GM12875 (cell line): Measurements from ENCODE around the gene PAFAH1B2.

Experiments
- H3K4me3 ChIP-seq: one replicate; pipeline ENCODE4 v1.5.1; 2011; ENCODE audit warnings: low read depth, low read length, control low read depth
- TF ChIP-seq, protein P1 (sequence below): IDR thresholded peaks from 2 replicates; pipeline ENCODE4 v1.5.1; 2011; ENCODE audit warnings: low read depth, mild to moderate bottlenecking, control low read depth, inconsistent platforms, low read length, moderate library complexity, borderline replicate concordance; ENCODE audit not compliant: insufficient read depth

PAFAH1B2 gene

DNA sequence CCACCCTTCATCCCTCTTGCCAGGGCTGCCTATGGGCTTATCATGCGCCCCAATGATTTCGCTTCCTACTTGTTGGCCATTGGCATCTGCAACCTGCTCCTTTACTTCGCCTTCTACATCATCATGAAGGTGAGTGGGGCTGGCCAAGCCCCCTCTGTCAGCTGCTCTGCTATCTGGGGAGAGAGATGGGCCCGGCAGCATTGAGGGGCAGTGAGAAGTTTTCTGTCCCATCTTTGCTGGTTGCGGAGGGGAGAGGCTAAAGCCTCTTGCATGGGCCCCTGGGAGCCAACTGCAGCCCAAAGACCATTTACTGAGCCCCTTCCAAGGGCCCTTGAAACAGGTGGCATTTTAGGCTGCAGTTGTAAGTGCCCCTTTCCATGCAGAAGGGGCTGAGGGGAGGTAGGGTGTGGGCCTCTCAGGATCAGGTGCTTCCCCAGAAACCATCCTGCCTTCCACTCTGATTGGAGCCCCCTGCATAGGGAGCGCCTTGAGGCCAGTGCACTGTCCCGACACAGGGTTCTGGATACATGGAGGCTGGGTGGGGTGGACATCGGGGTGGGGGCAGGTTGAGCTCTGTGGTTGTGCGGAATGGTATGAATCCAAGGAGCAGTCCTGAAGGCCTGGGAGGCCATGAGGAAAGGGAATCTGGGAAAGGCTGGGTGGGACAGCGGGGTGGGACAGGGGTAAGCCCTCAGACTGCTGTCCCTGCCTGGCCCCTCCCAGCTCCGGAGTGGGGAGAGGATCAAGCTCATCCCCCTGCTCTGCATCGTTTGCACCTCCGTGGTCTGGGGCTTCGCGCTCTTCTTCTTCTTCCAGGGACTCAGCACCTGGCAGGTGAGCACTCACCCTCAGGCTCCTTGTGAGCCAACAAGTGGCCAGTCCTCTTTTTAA is 49.3 kb downstream of the PAFAH1B2 start:
- TF ChIP-seq, protein P1, sequence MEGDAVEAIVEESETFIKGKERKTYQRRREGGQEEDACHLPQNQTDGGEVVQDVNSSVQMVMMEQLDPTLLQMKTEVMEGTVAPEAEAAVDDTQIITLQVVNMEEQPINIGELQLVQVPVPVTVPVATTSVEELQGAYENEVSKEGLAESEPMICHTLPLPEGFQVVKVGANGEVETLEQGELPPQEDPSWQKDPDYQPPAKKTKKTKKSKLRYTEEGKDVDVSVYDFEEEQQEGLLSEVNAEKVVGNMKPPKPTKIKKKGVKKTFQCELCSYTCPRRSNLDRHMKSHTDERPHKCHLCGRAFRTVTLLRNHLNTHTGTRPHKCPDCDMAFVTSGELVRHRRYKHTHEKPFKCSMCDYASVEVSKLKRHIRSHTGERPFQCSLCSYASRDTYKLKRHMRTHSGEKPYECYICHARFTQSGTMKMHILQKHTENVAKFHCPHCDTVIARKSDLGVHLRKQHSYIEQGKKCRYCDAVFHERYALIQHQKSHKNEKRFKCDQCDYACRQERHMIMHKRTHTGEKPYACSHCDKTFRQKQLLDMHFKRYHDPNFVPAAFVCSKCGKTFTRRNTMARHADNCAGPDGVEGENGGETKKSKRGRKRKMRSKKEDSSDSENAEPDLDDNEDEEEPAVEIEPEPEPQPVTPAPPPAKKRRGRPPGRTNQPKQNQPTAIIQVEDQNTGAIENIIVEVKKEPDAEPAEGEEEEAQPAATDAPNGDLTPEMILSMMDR: no peak
- no peak overlapping the region for H3K4me3 ChIP-seq

DNA sequence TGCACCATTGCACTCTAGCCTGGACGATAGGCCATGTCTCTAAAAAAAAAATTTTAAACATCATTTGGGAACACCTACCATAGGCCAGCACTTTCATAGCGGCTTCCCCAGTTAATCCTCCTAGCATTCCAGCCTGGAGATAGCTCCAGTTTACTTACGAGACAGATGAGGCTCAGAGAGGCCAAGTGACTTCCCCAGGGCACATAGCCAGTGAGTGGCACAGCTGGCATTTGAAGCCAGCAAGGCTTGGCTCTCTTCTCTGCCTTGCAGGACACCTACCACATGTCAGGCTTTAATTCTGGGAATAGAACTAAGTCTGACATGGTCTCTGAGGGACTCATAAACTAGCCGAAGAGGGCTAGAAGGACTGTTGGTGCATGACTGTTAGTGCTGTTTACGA is 50.2 kb downstream of the PAFAH1B2 start:
- TF ChIP-seq, protein P1: no peak

DNA sequence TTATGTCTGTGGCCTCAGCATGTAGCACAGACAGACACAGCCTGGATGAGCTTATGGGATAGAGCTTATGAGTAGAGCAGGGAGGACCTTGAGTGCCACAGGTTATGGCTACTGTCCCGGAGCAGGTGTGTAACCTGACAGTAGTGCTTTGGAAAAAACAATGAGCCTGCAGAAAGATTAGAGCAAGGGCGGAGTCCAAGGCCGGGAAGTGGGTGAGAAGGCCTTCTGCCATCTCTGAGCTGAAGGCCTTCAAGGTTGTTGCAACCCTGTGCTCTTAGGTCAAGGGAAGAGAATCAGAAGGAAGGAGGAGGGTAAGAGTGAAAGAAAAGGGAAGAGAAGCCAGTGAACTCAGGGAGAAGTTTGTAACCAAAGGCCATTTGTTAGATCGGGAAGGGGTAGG is 51.2 kb downstream of the PAFAH1B2 start:
- H3K4me3 ChIP-seq: no peak overlapping the region
- TF ChIP-seq, protein P1: no peak

More for the DNA sequence above, 50.2 kb downstream of the PAFAH1B2 start:
- no peak overlapping the region for H3K4me3 ChIP-seq

DNA sequence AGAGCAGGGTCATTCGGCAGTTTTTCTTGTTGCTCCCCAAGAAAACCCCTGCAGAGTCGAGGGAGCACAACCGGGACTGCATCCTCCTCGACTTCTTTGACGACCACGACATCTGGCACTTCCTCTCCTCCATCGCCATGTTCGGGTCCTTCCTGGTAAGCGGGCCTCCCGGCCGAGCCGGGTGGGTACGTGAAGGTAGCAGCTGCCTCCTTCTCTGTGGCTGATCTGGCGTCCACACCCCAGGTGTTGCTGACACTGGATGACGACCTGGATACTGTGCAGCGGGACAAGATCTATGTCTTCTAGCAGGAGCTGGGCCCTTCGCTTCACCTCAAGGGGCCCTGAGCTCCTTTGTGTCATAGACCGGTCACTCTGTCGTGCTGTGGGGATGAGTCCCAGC is 51.7 kb downstream of the PAFAH1B2 start:
- H3K4me3 ChIP-seq: no peak overlapping the region
- TF ChIP-seq, protein P1: no peak

DNA sequence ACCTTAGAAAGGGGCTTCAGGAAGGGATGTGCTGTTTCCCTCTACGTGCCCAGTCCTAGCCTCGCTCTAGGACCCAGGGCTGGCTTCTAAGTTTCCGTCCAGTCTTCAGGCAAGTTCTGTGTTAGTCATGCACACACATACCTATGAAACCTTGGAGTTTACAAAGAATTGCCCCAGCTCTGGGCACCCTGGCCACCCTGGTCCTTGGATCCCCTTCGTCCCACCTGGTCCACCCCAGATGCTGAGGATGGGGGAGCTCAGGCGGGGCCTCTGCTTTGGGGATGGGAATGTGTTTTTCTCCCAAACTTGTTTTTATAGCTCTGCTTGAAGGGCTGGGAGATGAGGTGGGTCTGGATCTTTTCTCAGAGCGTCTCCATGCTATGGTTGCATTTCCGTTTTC is 52.9 kb downstream of the PAFAH1B2 start:
- no peak overlapping the region for H3K4me3 ChIP-seq
- TF ChIP-seq, protein P1: no peak

DNA sequence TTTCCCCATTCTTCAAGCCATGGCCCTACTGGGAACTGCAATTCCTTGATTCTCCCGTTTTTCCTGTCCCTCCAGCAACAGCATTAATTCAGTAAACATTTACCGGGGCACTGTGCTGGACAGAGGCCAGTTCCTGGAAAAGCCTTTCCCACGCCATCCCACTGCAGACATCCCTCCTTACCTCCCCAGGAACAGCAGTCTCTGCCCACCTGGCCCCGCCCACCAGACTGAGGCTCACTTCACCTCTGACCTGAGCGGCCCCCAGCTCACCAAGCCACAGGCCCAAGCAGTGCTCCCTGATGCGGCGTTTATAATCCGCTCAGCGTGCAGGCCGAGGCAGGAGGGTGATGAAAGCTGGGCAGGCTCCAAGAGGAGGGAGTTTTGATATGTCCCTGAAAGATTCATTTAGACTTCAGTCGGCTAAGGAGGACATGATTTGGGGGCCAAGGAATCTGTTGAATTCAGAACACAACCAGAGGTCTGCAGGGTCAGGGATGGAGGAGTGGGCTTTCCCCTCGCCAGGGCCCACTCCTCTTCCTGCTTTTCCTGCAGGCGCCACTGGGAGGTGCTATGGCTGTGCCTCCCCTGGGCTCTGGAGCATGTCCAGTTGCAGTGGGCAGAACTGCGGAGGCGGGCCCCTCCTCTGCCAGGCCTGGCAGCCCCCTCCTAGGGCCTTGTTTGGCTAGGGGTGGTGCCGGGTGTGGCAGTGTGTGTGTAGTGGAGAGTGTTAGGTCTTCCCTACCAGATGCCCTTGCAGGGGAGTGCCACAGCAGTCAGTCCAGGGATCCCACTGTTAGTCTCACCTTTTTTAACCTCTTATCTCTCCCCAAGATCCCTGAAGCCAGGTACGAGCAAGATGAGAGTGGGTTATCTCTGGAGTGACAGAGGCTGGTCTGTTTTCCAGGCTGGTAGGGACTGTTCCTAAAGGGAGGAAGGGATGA is 53.7 kb downstream of the PAFAH1B2 start:
- H3K4me3 ChIP-seq: no peak overlapping the region
- TF ChIP-seq, protein P1: peak; percentile 33; the same call in 1 of the 2 replicates
